Transverse colon (tissue), 4 donors: ENCODE data around the gene LTBR. TPM values are rescaled to one million over a fixed set of nuclear protein-coding genes. Genes with fewer than 3 reads are reported as not detected.

ENCODE experiments used
- DNase-seq: peaks from one replicate; pipeline ENCODE4 v3.0.0-alpha.2; 2019
- H3K27ac ChIP-seq, 4 donors: fragments of 200-600 bp; sonication (generic); 2 replicates each; pipeline ENCODE4 v1.5.1; 2016 to 2018; ENCODE audit warnings: inconsistent platforms in 4 of 4
- H3K27me3 ChIP-seq: fragments of 200-600 bp; sonication (generic); 2 replicates; pipeline ENCODE4 v1.5.1; 2017; ENCODE audit warnings: inconsistent platforms
- H3K36me3 ChIP-seq, 4 donors: fragments of 200-600 bp; sonication (generic); 2 replicates each; pipeline ENCODE4 v1.5.1; 2017 to 2019; ENCODE audit warnings: inconsistent platforms in 4 of 4
- H3K4me1 ChIP-seq, 4 donors: fragments of 200-600 bp; sonication (generic); 2 replicates each; pipeline ENCODE4 v1.5.1; 2017 to 2020; ENCODE audit warnings: inconsistent platforms in 4 of 4
- H3K4me3 ChIP-seq, 4 donors: fragments of 200-600 bp; sonication (generic); 1 replicate in 1 of 4; 2 replicates in 3 of 4; pipeline versions ENCODE4 v1.5.1 to v1.6.1; 2017 to 2019; ENCODE audit warnings: inconsistent platforms in 4 of 4
- H3K9me3 ChIP-seq, 2 donors: fragments of 200-600 bp; sonication (generic); 2 replicates each; pipeline ENCODE4 v1.5.1; 2017 to 2019; ENCODE audit warnings: inconsistent platforms in 2 of 2
- EP300 ChIP-seq: sonication (generic); formaldehyde crosslinking; IDR thresholded peaks from one replicate; pipeline ENCODE4 v1.6.1; 2017; ENCODE audit warnings: antibody characterized with exemption, low read depth
- POLR2A ChIP-seq: fragments of 450-650 bp; IDR thresholded peaks from one replicate; pipeline ENCODE4 v1.6.1; 2016; ENCODE audit warnings: antibody characterized with exemption, mild to moderate bottlenecking, moderate library complexity
- POLR2AphosphoS5 ChIP-seq, 3 donors: sonication (generic); formaldehyde crosslinking; IDR thresholded peaks; one replicate each; pipeline ENCODE4 v1.6.1; 2016; ENCODE audit warnings: antibody characterized with exemption in 3 of 3
- WGBS, 2 donors: methylation state at CpG; one replicate each; pipeline ENCODE4 v1.1.5; 2018; ENCODE audit warnings: low coverage in 1 of 2; 5-methylcytosine and 5-hydroxymethylcytosine counted together
- in situ Hi-C, 4 donors: fragments of 200-750 bp; cut with MboI; loops; one replicate each; pipeline versions ENCODE4 v1.15.0 to v1.15.1; 2017; ENCODE audit warnings: low sequenced_read_pairs in 3 of 4, low pct_ligation_motif_present in 1 of 4, low pct_unique_long_range_greater_than_20kb in 1 of 4
- intact Hi-C: fragments of 100-400 bp; cut with DNase I; formaldehyde crosslinking; loops from one replicate; pipeline ENCODE4 v1.15.1; 2023; ENCODE audit warnings: low total_unique reads
- total RNA-seq, 4 donors: library from RNA; depleted of rRNA; stranded (reverse); fragments of >200 nt; gene quantifications; one replicate each; pipeline ENCODE4 v1.1.0, GENCODE V29; 2016
- TF ChIP-seq, protein P1 (sequence below), 5 experiments: fragments of 200-600 bp in 3 of 5; fragments of 450-650 bp in 2 of 5; sonication (generic) in 3 of 5; IDR thresholded peaks; 1 replicate in 2 of 5; 2 replicates in 3 of 5; pipeline ENCODE4 v1.5.1; 2016 to 2017; ENCODE audit warnings: antibody characterized with exemption in 5 of 5, inconsistent platforms in 3 of 5, mild to moderate bottlenecking in 2 of 5, moderate library complexity in 1 of 5

Gene LTBR
- total RNA-seq, 4 donors from 2014 or later = 148 to 367 (median 208) TPM

DNA sequence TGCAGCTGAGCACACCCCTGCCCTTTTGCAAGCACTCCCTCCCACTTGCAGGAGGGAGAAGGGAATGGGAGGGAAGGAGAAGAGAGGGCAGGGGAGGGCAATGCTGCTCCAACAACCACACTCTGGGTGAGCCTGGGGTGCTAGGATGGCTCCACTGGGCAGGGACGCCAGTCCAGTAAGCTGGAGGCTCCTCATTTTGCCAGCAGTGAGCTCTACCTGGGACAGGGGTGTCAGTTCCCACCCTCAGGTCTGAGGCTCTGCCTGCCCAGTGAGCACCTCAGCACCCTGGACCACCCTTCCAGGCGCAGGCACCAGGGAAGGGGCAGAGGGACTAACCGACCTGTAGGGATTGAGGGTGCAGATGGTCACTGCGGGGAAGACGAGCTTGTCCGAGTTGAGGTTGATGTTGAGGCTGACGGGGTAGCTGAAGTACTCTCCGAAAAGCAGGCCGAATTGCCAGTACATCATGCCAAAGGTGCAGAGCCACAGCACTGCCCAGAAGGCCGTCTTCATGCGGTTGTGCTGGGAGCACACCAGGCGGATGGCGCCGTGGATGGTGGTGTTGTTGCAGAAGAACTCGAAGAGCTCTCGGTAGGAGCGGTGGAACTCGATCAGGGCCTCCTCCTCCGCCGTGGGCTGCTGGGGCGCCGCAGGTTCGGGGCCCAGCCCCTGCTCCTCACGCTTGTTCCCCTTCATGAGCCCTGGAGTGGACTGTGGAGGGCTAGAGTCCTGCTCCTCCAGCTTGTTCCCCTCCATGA is 9.8 kb upstream of the LTBR start:
- in situ Hi-C loops (no loop called here), intact Hi-C loops (no loop called here)
- H3K9me3 ChIP-seq = no peaks in the 10 kb centered on the region
- DNase-seq = peak; percentile 16
- WGBS, 2 donors = 57% methylated on average over 24 of the region's 24 CpGs; no CpG with 5 or more reads in 1 of the 2 donors
- peak overlapping the region; percentile 87 to 93 (median 89) for H3K27ac ChIP-seq
- H3K4me3 ChIP-seq = peak overlapping the region; percentile 3 to 49 (median 36)
- no peaks in the 10 kb centered on the region for H3K27me3 ChIP-seq
- peaks cover 39 to 77% (median 58%) of the 10 kb centered on the region in 4 donors for H3K4me1 ChIP-seq
- no peak for TF ChIP-seq POLR2A
- TF ChIP-seq, protein P1, sequence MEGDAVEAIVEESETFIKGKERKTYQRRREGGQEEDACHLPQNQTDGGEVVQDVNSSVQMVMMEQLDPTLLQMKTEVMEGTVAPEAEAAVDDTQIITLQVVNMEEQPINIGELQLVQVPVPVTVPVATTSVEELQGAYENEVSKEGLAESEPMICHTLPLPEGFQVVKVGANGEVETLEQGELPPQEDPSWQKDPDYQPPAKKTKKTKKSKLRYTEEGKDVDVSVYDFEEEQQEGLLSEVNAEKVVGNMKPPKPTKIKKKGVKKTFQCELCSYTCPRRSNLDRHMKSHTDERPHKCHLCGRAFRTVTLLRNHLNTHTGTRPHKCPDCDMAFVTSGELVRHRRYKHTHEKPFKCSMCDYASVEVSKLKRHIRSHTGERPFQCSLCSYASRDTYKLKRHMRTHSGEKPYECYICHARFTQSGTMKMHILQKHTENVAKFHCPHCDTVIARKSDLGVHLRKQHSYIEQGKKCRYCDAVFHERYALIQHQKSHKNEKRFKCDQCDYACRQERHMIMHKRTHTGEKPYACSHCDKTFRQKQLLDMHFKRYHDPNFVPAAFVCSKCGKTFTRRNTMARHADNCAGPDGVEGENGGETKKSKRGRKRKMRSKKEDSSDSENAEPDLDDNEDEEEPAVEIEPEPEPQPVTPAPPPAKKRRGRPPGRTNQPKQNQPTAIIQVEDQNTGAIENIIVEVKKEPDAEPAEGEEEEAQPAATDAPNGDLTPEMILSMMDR (IDR thresholded peaks at IDR 0.05) = no peak
- no peak for TF ChIP-seq POLR2AphosphoS5 (IDR thresholded peaks at IDR 0.05)
- no peak for TF ChIP-seq EP300
- H3K36me3 ChIP-seq = no peaks in the 10 kb centered on the region

DNA sequence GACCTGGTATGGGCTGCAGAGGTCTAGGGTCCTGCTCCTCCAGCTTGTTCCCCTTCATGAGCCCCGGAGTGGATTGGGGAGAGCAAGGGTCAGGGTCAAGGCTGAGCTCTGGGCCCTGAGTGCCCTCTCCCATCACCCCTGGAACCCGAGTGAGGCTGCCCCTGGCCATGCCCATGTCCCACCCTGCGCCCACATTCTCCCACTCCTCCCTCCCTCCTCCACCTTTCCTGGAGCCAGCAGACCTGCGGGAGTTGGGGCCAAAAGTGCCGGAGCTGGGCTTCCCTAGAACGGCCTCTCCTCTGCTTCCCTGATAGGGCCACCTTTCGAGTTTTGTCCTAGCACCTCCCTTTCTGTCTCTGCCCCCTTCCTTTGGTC is 9.2 kb upstream of the LTBR start:
- Histone ChIP-seq H3K4me1 (peaks cover 39 to 76% (median 57%) of the 10 kb centered on the region in 4 donors), H3K36me3 (no peaks in the 10 kb centered on the region), H3K27me3 (no peaks in the 10 kb centered on the region), H3K9me3 (no peaks in the 10 kb centered on the region), H3K27ac (peak overlapping the region; percentile 87 to 93 (median 89)), H3K4me3 (peak overlapping the region; percentile 2 to 49 (median 36))
- TF ChIP-seq POLR2A = no peak
- DNase-seq = peak; percentile 17
- intact Hi-C loops (no loop called here), in situ Hi-C loops (no loop called here)
- 44 to 58% methylated on average over 5 to 7 of the region's 7 CpGs for WGBS, 2 donors

GRCh38 chr12:6375269-6376078 is 8.5 kb upstream of the LTBR start, which contains the start of gene SCNN1A:
TSS of gene SCNN1A (minus strand) at chr12:6375563. CDS start at chr12:6374783, 780 bp downstream.
- Histone ChIP-seq H3K4me1 (peaks cover 39 to 75% (median 53%) of the 10 kb centered on the region in 4 donors), H3K36me3 (no peaks in the 10 kb centered on the region), H3K27ac (peak within 1 kb of the TSS; percentile 87 to 93 (median 89)), H3K9me3 (no peaks in the 10 kb centered on the region), H3K27me3 (no peaks in the 10 kb centered on the region), H3K4me3 (peak within 1 kb of the TSS; percentile 3 to 49 (median 36))
- intact Hi-C loops = no loop called here
- TF ChIP-seq, protein P1 (IDR thresholded peaks at IDR 0.05) = no peak
- TF ChIP-seq EP300 (no peak), POLR2A (peak; percentile 98), POLR2AphosphoS5 (IDR thresholded peaks at IDR 0.05) (peak; percentile 72 to 95 (median 95))
- in situ Hi-C loops = no loop called here
- peak; percentile 86 for DNase-seq
- WGBS, 2 donors = 42 to 56% methylated on average over 6 to 15 of the region's 15 CpGs

DNA sequence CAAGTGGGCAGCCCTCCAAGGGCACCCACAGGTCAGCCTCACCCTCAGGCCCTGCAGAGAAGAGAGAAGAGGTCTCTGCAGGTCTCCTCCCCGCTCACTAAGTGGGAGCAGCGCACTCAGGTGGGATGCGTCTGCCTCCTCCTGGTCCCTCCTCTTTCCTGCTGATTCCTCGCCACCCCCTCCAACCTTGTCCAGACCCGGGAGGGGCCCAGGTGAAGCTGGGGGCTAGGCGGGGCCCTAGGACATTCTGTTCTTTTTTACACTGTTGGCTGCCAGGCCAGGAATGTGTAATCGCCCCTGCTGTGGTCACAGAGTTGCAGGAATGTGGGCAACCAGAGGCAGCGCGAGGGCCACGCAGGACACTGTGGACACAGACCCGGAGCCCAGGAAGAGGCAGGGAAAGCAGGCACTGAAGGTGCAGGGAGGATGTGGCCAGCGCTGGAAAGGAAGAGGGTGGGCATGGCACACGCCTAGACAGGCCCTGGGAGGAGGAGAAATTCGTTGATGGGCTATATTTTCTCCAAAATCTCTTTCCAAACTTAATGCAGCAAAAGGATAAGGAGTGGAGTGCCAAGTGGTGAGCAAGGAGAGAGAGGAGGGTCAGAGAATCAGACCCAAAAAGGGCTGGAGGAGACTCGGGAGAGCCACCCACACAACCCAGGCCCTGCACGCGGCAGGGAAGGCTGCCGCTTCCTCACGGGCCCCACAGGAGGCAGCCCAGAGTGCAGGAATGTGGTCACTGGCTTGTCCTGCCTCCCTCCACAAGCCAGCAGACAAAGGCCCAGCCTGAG is 7.7 kb upstream of the LTBR start:
- Histone ChIP-seq H3K27me3 (no peaks in the 10 kb centered on the region), H3K9me3 (no peaks in the 10 kb centered on the region), H3K27ac (peak overlapping the region; percentile 87 to 93 (median 89)), H3K36me3 (no peaks in the 10 kb centered on the region), H3K4me3 (peak overlapping the region in 2 of 4 donors; percentile 9 to 49), H3K4me1 (peaks cover 39 to 75% (median 47%) of the 10 kb centered on the region in 4 donors)
- WGBS, 2 donors = 30 to 34% methylated on average over 14 to 19 of the region's 19 CpGs
- intact Hi-C loops = no loop called here
- peak; percentile 75 for DNase-seq
- in situ Hi-C loops = no loop called here
- TF ChIP-seq EP300 (peak; percentile 89), POLR2A (peak; percentile 51), POLR2AphosphoS5 (IDR thresholded peaks at IDR 0.05) (peak; percentile 33 to 73 (median 66))
- TF ChIP-seq, protein P1 (IDR thresholded peaks at IDR 0.05) = peak; percentile 40 to 67 (median 52)
